ENCODE measurements around the gene PGBD5.

PGBD5 gene

GRCh38 chr1:230383425-230383824, 42.7 kb downstream of the PGBD5 start:
- no peak overlapping the region for H3K23ac ChIP-seq (ENCODE audit: low read length in 2 of 2)
- H2BK5ac ChIP-seq (ENCODE audit: low read depth, low read length, poor library complexity, severe bottlenecking): no peak overlapping the region
- no peak overlapping the region for H2BK12ac ChIP-seq (ENCODE audit: low read length in 2 of 2)
- no peaks in the 10 kb centered on the region for H3K36me3 ChIP-seq (ENCODE audit: control insufficient read depth in 1 of 2, insufficient read depth in 2 of 2, low read depth in 1 of 2, low read length in 2 of 2)
- H3K27me3 ChIP-seq (ENCODE audit: control insufficient read depth in 1 of 2, insufficient read depth in 1 of 2, low read length in 2 of 2): no peaks in the 10 kb centered on the region
- peaks cover 11% of the 10 kb centered on the region for H3K9me3 ChIP-seq (ENCODE audit: control insufficient read depth, low read length)
- no peak overlapping the region for H4K8ac ChIP-seq (ENCODE audit: low read length)
- no peak overlapping the region for H2BK15ac ChIP-seq (ENCODE audit: low read depth, poor library complexity, severe bottlenecking)
- WGBS: 84% methylated on average over 5 of the region's 5 CpGs
- no peaks in the 10 kb centered on the region for H3K79me1 ChIP-seq (replicated peaks; ENCODE audit: low read length, poor library complexity, severe bottlenecking)
- H2BK120ac ChIP-seq (ENCODE audit: low read depth, low read length): no peak overlapping the region
- no peak overlapping the region for H3K9ac ChIP-seq (ENCODE audit: low read length)
- H2AFZ ChIP-seq (ENCODE audit: low read depth, low read length): no peak overlapping the region
- H3K27ac ChIP-seq (ENCODE audit: low read length, poor library complexity, severe bottlenecking): no peak overlapping the region
- H3K14ac ChIP-seq (ENCODE audit: low read length in 2 of 2): no peak overlapping the region
- no peak overlapping the region for H3K4me2 ChIP-seq (ENCODE audit: low read length, poor library complexity, severe bottlenecking)
- no peak overlapping the region for H4K91ac ChIP-seq (ENCODE audit: low read length)
- H3K4me1 ChIP-seq (ENCODE audit: control insufficient read depth, insufficient read depth, low read depth, low read length): peaks cover 11% of the 10 kb centered on the region
- H2AK5ac ChIP-seq (ENCODE audit: low read length, severe bottlenecking): no peak overlapping the region
- no peak overlapping the region for H3K18ac ChIP-seq (ENCODE audit: low read depth in 1 of 2, low read length in 2 of 2)
- DNase-seq: no peak
- H3K4me3 ChIP-seq (ENCODE audit: insufficient read depth in 1 of 2, low read depth in 1 of 2, low read length in 2 of 2): no peak overlapping the region
- no peak overlapping the region for H3K4ac ChIP-seq (ENCODE audit: low read depth in 1 of 2, low read length in 2 of 2)

DNA sequence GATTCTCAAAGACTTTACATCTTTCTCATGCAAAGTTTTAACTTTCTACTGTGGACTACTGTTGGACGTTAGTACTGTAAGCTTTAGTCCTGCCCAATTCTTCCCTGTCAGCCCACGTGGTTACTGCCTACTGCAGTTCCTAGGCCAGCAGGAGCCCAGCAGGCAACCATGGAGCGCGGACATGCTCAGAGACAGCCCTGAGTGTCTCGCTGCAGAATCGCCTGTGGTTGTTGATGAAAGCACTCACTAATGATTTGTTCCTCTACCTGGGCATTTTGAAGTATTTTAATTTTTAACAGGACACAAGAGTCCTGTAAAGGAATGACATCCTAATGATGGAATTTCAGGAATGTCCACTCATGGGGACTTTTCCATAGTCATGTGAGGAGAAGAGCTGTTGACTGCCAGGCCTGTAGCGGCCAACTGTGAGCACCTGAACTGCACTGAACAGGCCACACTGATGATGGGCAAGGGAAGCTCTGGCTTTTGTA, 44.1 kb downstream of the PGBD5 start:
- no peak overlapping the region for H4K8ac ChIP-seq (ENCODE audit: low read length)
- WGBS: 52% methylated on average over 7 of the region's 7 CpGs
- no peak overlapping the region for H2BK12ac ChIP-seq (ENCODE audit: low read length in 2 of 2)
- no peaks in the 10 kb centered on the region for H3K27me3 ChIP-seq (ENCODE audit: control insufficient read depth in 1 of 2, insufficient read depth in 1 of 2, low read length in 2 of 2)
- no peak overlapping the region for H2BK5ac ChIP-seq (ENCODE audit: low read depth, low read length, poor library complexity, severe bottlenecking)
- H3K9ac ChIP-seq (ENCODE audit: low read length): no peak overlapping the region
- no peak overlapping the region for H3K4me3 ChIP-seq (ENCODE audit: insufficient read depth in 1 of 2, low read depth in 1 of 2, low read length in 2 of 2)
- H2AK5ac ChIP-seq (ENCODE audit: low read length, severe bottlenecking): no peak overlapping the region
- H3K27ac ChIP-seq (ENCODE audit: low read length, poor library complexity, severe bottlenecking): peak overlapping the region; percentile 4
- H3K14ac ChIP-seq (ENCODE audit: low read length in 2 of 2): no peak overlapping the region
- no peaks in the 10 kb centered on the region for H3K36me3 ChIP-seq (ENCODE audit: control insufficient read depth in 1 of 2, insufficient read depth in 2 of 2, low read depth in 1 of 2, low read length in 2 of 2)
- DNase-seq: no peak
- no peak overlapping the region for H3K4me2 ChIP-seq (ENCODE audit: low read length, poor library complexity, severe bottlenecking)
- no peak overlapping the region for H3K4ac ChIP-seq (ENCODE audit: low read depth in 1 of 2, low read length in 2 of 2)
- H3K18ac ChIP-seq (ENCODE audit: low read depth in 1 of 2, low read length in 2 of 2): no peak overlapping the region
- no peak overlapping the region for H2BK120ac ChIP-seq (ENCODE audit: low read depth, low read length)
- no peak overlapping the region for H2AFZ ChIP-seq (ENCODE audit: low read depth, low read length)
- no peaks in the 10 kb centered on the region for H3K79me1 ChIP-seq (replicated peaks; ENCODE audit: low read length, poor library complexity, severe bottlenecking)
- H3K4me1 ChIP-seq (ENCODE audit: control insufficient read depth, insufficient read depth, low read depth, low read length): peaks cover 11% of the 10 kb centered on the region
- peaks cover 11% of the 10 kb centered on the region for H3K9me3 ChIP-seq (ENCODE audit: control insufficient read depth, low read length)
- H4K91ac ChIP-seq (ENCODE audit: low read length): no peak overlapping the region
- H3K23ac ChIP-seq (ENCODE audit: low read length in 2 of 2): no peak overlapping the region
- H2BK15ac ChIP-seq (ENCODE audit: low read depth, poor library complexity, severe bottlenecking): no peak overlapping the region

DNA sequence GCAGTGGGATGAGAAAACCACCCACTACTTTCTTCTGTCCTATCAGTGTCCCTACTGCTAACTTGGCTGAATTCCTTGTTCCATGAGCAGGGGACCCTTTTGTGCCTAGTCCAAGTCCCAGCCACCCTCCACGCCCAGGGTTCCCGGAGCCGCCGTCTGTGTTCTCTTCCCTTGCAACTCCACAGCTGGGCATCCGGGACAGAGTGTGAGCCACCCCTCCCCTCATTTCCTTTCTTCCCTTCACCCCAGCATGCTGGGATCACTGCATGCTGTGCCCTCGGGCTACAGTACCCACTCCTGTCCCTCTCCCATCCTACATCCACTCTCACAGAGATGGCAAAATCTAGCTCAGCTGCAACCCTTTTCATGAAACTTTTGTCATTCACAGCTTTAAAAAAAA, 44.5 kb downstream of the PGBD5 start:
- no peak overlapping the region for H2AFZ ChIP-seq (ENCODE audit: low read depth, low read length)
- H3K36me3 ChIP-seq (ENCODE audit: control insufficient read depth in 1 of 2, insufficient read depth in 2 of 2, low read depth in 1 of 2, low read length in 2 of 2): no peaks in the 10 kb centered on the region
- H3K4me1 ChIP-seq (ENCODE audit: control insufficient read depth, insufficient read depth, low read depth, low read length): peaks cover 11% of the 10 kb centered on the region
- no peak for DNase-seq
- H3K14ac ChIP-seq (ENCODE audit: low read length in 2 of 2): no peak overlapping the region
- H2AK5ac ChIP-seq (ENCODE audit: low read length, severe bottlenecking): no peak overlapping the region
- WGBS: 59% methylated on average over 6 of the region's 6 CpGs
- H2BK120ac ChIP-seq (ENCODE audit: low read depth, low read length): no peak overlapping the region
- no peaks in the 10 kb centered on the region for H3K79me1 ChIP-seq (replicated peaks; ENCODE audit: low read length, poor library complexity, severe bottlenecking)
- H4K91ac ChIP-seq (ENCODE audit: low read length): no peak overlapping the region
- H3K4ac ChIP-seq (ENCODE audit: low read depth in 1 of 2, low read length in 2 of 2): no peak overlapping the region
- peaks cover 11% of the 10 kb centered on the region for H3K9me3 ChIP-seq (ENCODE audit: control insufficient read depth, low read length)
- H3K27ac ChIP-seq (ENCODE audit: low read length, poor library complexity, severe bottlenecking): no peak overlapping the region
- H3K23ac ChIP-seq (ENCODE audit: low read length in 2 of 2): no peak overlapping the region
- no peak overlapping the region for H4K8ac ChIP-seq (ENCODE audit: low read length)
- no peak overlapping the region for H2BK15ac ChIP-seq (ENCODE audit: low read depth, poor library complexity, severe bottlenecking)
- H3K9ac ChIP-seq (ENCODE audit: low read length): no peak overlapping the region
- H3K18ac ChIP-seq (ENCODE audit: low read depth in 1 of 2, low read length in 2 of 2): no peak overlapping the region
- no peaks in the 10 kb centered on the region for H3K27me3 ChIP-seq (ENCODE audit: control insufficient read depth in 1 of 2, insufficient read depth in 1 of 2, low read length in 2 of 2)
- no peak overlapping the region for H3K4me2 ChIP-seq (ENCODE audit: low read length, poor library complexity, severe bottlenecking)
- H2BK5ac ChIP-seq (ENCODE audit: low read depth, low read length, poor library complexity, severe bottlenecking): no peak overlapping the region
- no peak overlapping the region for H2BK12ac ChIP-seq (ENCODE audit: low read length in 2 of 2)
- no peak overlapping the region for H3K4me3 ChIP-seq (ENCODE audit: insufficient read depth in 1 of 2, low read depth in 1 of 2, low read length in 2 of 2)

GRCh38 chr1:230381049-230381467, 45.1 kb downstream of the PGBD5 start:
- H2BK15ac ChIP-seq (ENCODE audit: low read depth, poor library complexity, severe bottlenecking): no peak overlapping the region
- H3K4ac ChIP-seq (ENCODE audit: low read depth in 1 of 2, low read length in 2 of 2): no peak overlapping the region
- H3K23ac ChIP-seq (ENCODE audit: low read length in 2 of 2): no peak overlapping the region
- no peak overlapping the region for H2BK5ac ChIP-seq (ENCODE audit: low read depth, low read length, poor library complexity, severe bottlenecking)
- H2AK5ac ChIP-seq (ENCODE audit: low read length, severe bottlenecking): no peak overlapping the region
- H3K4me3 ChIP-seq (ENCODE audit: insufficient read depth in 1 of 2, low read depth in 1 of 2, low read length in 2 of 2): no peak overlapping the region
- peaks cover 11% of the 10 kb centered on the region for H3K4me1 ChIP-seq (ENCODE audit: control insufficient read depth, insufficient read depth, low read depth, low read length)
- no peak overlapping the region for H2BK120ac ChIP-seq (ENCODE audit: low read depth, low read length)
- H3K79me1 ChIP-seq (replicated peaks; ENCODE audit: low read length, poor library complexity, severe bottlenecking): no peaks in the 10 kb centered on the region
- no peak overlapping the region for H2BK12ac ChIP-seq (ENCODE audit: low read length in 2 of 2)
- no peak overlapping the region for H4K8ac ChIP-seq (ENCODE audit: low read length)
- H3K9me3 ChIP-seq (ENCODE audit: control insufficient read depth, low read length): peaks cover 11% of the 10 kb centered on the region
- no peak overlapping the region for H3K9ac ChIP-seq (ENCODE audit: low read length)
- no peak overlapping the region for H3K4me2 ChIP-seq (ENCODE audit: low read length, poor library complexity, severe bottlenecking)
- DNase-seq: no peak
- H3K27me3 ChIP-seq (ENCODE audit: control insufficient read depth in 1 of 2, insufficient read depth in 1 of 2, low read length in 2 of 2): no peaks in the 10 kb centered on the region
- no peak overlapping the region for H3K18ac ChIP-seq (ENCODE audit: low read depth in 1 of 2, low read length in 2 of 2)
- no peak overlapping the region for H4K91ac ChIP-seq (ENCODE audit: low read length)
- no peak overlapping the region for H3K27ac ChIP-seq (ENCODE audit: low read length, poor library complexity, severe bottlenecking)
- H3K14ac ChIP-seq (ENCODE audit: low read length in 2 of 2): no peak overlapping the region
- WGBS: 77% methylated on average over 5 of the region's 5 CpGs
- no peaks in the 10 kb centered on the region for H3K36me3 ChIP-seq (ENCODE audit: control insufficient read depth in 1 of 2, insufficient read depth in 2 of 2, low read depth in 1 of 2, low read length in 2 of 2)
- H2AFZ ChIP-seq (ENCODE audit: low read depth, low read length): no peak overlapping the region
